AG04449 (cell line): ENCODE data around the gene DISC1.
A peak's percentile ranks its signal among the peaks of the same experiment; 100 is the strongest.

Experiments used
- CTCF ChIA-PET: fragments of 350-600 bp; formaldehyde crosslinking; extraction: SDS; loops from one replicate; lab custom pipeline; 2021; ENCODE audit warnings: antibody characterized with exemption; lab: Yijun Ruan, JAX
- POLR2A ChIA-PET: fragments of 400-600, 350-600 bp; formaldehyde crosslinking; extraction: SDS; loops from one replicate; lab custom pipeline; 2020; ENCODE audit warnings: antibody characterized with exemption, inconsistent platforms; lab: Yijun Ruan, JAX
- DNase-seq: peaks from one replicate; pipeline ENCODE4 v3.0.0-alpha.2; 2010; ENCODE audit warnings: low read depth, low spot score
- H3K4me3 ChIP-seq: 2 replicates; pipeline ENCODE4 v1.5.1; 2011; ENCODE audit warnings: low read depth, mild to moderate bottlenecking, control low read depth, low read length
- CTCF ChIP-seq: IDR thresholded peaks from one replicate; pipeline ENCODE4 v1.5.1; 2011; ENCODE audit warnings: mild to moderate bottlenecking, moderate library complexity, low read length, control low read depth, inconsistent platforms; ENCODE audit not compliant: insufficient read depth; ENCODE audit errors: missing control alignments

DISC1 gene

GRCh38 chr1:231861541-231862481, 235.2 kb downstream of the DISC1 start:
- ChIA-PET POLR2A (no interaction called here), CTCF (interaction anchor here (1.0 to 1.4 kb wide), 3 partner anchors 21 to 763 kb away, joined by 3 to 4 read pairs (median 3); no protein-coding TSS in a partner anchor)
- no peak overlapping the region for H3K4me3 ChIP-seq
- no peak for TF ChIP-seq CTCF
- DNase-seq: peak; percentile 26

GRCh38 chr1:231862611-231863010, 236.0 kb downstream of the DISC1 start:
- H3K4me3 ChIP-seq: no peak overlapping the region
- DNase-seq: no peak
- CTCF ChIA-PET: interaction anchor here (1.0 to 1.4 kb wide), 3 partner anchors 22 to 763 kb away, joined by 3 to 4 read pairs (median 3); no protein-coding TSS in a partner anchor
- no peak for TF ChIP-seq CTCF
- POLR2A ChIA-PET: no interaction called here

GRCh38 chr1:231865331-231865730, 238.7 kb downstream of the DISC1 start:
- no peak overlapping the region for H3K4me3 ChIP-seq
- no peak for TF ChIP-seq CTCF
- no peak for DNase-seq
- POLR2A ChIA-PET: no interaction called here
- CTCF ChIA-PET: interaction anchor here (0.6 to 3.5 kb wide), 9 partner anchors 14 to 1216 kb away, joined by 3 to 37 read pairs (median 5); no protein-coding TSS in a partner anchor

GRCh38 chr1:231866392-231867331, 240.1 kb downstream of the DISC1 start:
- peak; percentile 65 for TF ChIP-seq CTCF
- no peak for DNase-seq
- ChIA-PET POLR2A (no interaction called here), CTCF (interaction anchor here (0.6 to 3.5 kb wide), 28 partner anchors 8 to 1437 kb away, joined by 3 to 37 read pairs (median 3); no protein-coding TSS in a partner anchor)
- H3K4me3 ChIP-seq: no peak overlapping the region

- ChIA-PET POLR2A (no interaction called here), CTCF (interaction anchor here (0.6 to 3.5 kb wide), 12 partner anchors 9 to 1373 kb away, joined by 3 to 37 read pairs (median 5); no protein-coding TSS in a partner anchor)
- no peak for DNase-seq
- TF ChIP-seq CTCF: no peak
- H3K4me3 ChIP-seq: no peak overlapping the region
These were observed 241.0 kb downstream of the DISC1 start for GRCh38 chr1:231867607-231868006.
